GM12878 (cell line): Measurements from ENCODE around the gene C1orf210.

Experiments used
- SIX5 ChIP-seq: IDR thresholded peaks from 2 replicates; pipeline ENCODE4 v1.6.1; 2011; ENCODE audit warnings: mild to moderate bottlenecking, low read depth, low read length, moderate library complexity; ENCODE audit not compliant: severe bottlenecking
- YY1 ChIP-seq: IDR thresholded peaks from 2 replicates; pipeline ENCODE4 v1.6.1; 2011; ENCODE audit warnings: low read depth, mild to moderate bottlenecking, low read length

- TF ChIP-seq SIX5: no peak
- no peak for TF ChIP-seq YY1
Measured at GRCh38 chr1:43288785-43289706, 3.7 kb upstream of the C1orf210 start.
